SK-N-SH (cell line): Measurements from ENCODE around the gene ZNF319. TPM values are rescaled to one million over a fixed set of nuclear protein-coding genes. Genes with fewer than 3 reads are reported as not detected.
A peak's percentile ranks its signal among the peaks of the same experiment; 100 is the strongest.

Source experiments
- CTCF ChIA-PET: fragments of 300-600, 350-600 bp; formaldehyde crosslinking; extraction: SDS; loops from one replicate; lab custom pipeline; 2021; lab: Yijun Ruan, JAX
- POLR2A ChIA-PET: fragments of 350-600 bp; sonication (Branson Sonifier 250); formaldehyde crosslinking; extraction: SDS; loops from one replicate; lab custom pipeline; 2020; ENCODE audit warnings: antibody characterized with exemption, inconsistent platforms; lab: Yijun Ruan, JAX
- DNase-seq: peaks from one replicate; pipeline ENCODE4 v3.0.0; 2012
- H2AFZ ChIP-seq: fragments of 200-600 bp; sonication (generic); 2 replicates; pipeline ENCODE4 v1.8.1; 2016; ENCODE audit warnings: antibody characterized with exemption, mild to moderate bottlenecking, low read depth
- H3F3A ChIP-seq: fragments of 200-600 bp; sonication (generic); replicated peaks from 2 replicates; pipeline ENCODE3; 2016; ENCODE audit warnings: antibody characterized with exemption, mild to moderate bottlenecking; ENCODE audit not compliant: insufficient read depth
- H3K27ac ChIP-seq, 2 experiments: fragments of 200-500 bp in 1 of 2; fragments of 200-600 bp in 1 of 2; sonication (Bioruptor generic) in 1 of 2; sonication (generic), shearing (Covaris generic) in 1 of 2; 2 replicates each; pipeline versions ENCODE4 v1.5.1 to v1.6.1; 2014 to 2016; ENCODE audit warnings: low read depth in 2 of 2, inconsistent platforms in 1 of 2, low read length in 1 of 2, mild to moderate bottlenecking in 1 of 2, mixed read lengths in 1 of 2
- H3K27me3 ChIP-seq: fragments of 200-600 bp; sonication (generic), shearing (Covaris generic); 2 replicates; pipeline ENCODE4 v1.6.1; 2016; ENCODE audit warnings: mixed run types; ENCODE audit not compliant: insufficient read depth
- H3K36me3 ChIP-seq, 2 experiments: fragments of 200-500 bp in 1 of 2; fragments of 200-600 bp in 1 of 2; sonication (Bioruptor generic) in 1 of 2; sonication (generic) in 1 of 2; replicated peaks in 1 of 2; 2 replicates each; pipeline versions ENCODE3 to v1.5.1; 2014 to 2016; ENCODE audit warnings: low read length in 1 of 2, mild to moderate bottlenecking in 1 of 2; ENCODE audit not compliant: insufficient read depth in 2 of 2, control insufficient read depth in 1 of 2
- H3K4me1 ChIP-seq, 2 experiments: fragments of 200-500 bp in 1 of 2; fragments of 200-600 bp in 1 of 2; sonication (Bioruptor generic) in 1 of 2; sonication (generic), shearing (Covaris generic) in 1 of 2; 2 replicates each; pipeline versions ENCODE4 v1.5.1 to v1.6.1; 2014 to 2016; ENCODE audit warnings: low read depth in 1 of 2, low read length in 1 of 2, mixed run types in 1 of 2; ENCODE audit not compliant: insufficient read depth in 2 of 2, control insufficient read depth in 1 of 2
- H3K4me2 ChIP-seq: fragments of 200-600 bp; sonication (generic), shearing (Covaris generic); 2 replicates; pipeline ENCODE4 v1.6.1; 2017; ENCODE audit warnings: mixed run types
- H3K4me3 ChIP-seq, 2 experiments: fragments of 200-500 bp in 1 of 2; fragments of 200-600 bp in 1 of 2; sonication (Bioruptor generic) in 1 of 2; sonication (generic), shearing (Covaris generic) in 1 of 2; 2 replicates each; pipeline versions ENCODE4 v1.5.1 to v1.8.1; 2014 to 2016; ENCODE audit warnings: low read depth in 2 of 2, inconsistent platforms in 1 of 2, low read length in 1 of 2, mild to moderate bottlenecking in 1 of 2, mixed read lengths in 1 of 2, moderate library complexity in 1 of 2
- H3K79me2 ChIP-seq: fragments of 200-600 bp; sonication (generic); 2 replicates; pipeline ENCODE4 v1.8.1; 2017; ENCODE audit warnings: mild to moderate bottlenecking; ENCODE audit not compliant: insufficient read depth
- H3K9ac ChIP-seq: fragments of 200-600 bp; sonication (generic); 2 replicates; pipeline ENCODE4 v1.6.1; 2017; ENCODE audit warnings: mixed run types
- H3K9me2 ChIP-seq: fragments of 200-600 bp; sonication (generic); 2 replicates; pipeline ENCODE4 v1.6.1; 2017; ENCODE audit warnings: mixed run types
- H3K9me3 ChIP-seq: fragments of 200-600 bp; sonication (generic); 2 replicates; pipeline ENCODE4 v1.6.1; 2017; ENCODE audit warnings: mixed run types, mild to moderate bottlenecking, moderate library complexity
- H4K20me1 ChIP-seq: fragments of 200-600 bp; sonication (generic); 2 replicates; pipeline ENCODE4 v1.6.1; 2017; ENCODE audit warnings: mild to moderate bottlenecking, mixed run types; ENCODE audit not compliant: insufficient read depth
- EP300 ChIP-seq, 2 experiments: IDR thresholded peaks; 2 replicates each; pipeline versions ENCODE4 v1.4.0 to v1.6.1; 2012; ENCODE audit warnings: borderline replicate concordance in 1 of 2, low read depth in 1 of 2, low read length in 1 of 2
- JUND ChIP-seq: IDR thresholded peaks from 2 replicates; pipeline ENCODE4 v1.4.0; 2012
- MEF2A ChIP-seq: IDR thresholded peaks from 2 replicates; pipeline ENCODE4 v1.4.0; 2012; ENCODE audit warnings: low read depth, borderline replicate concordance
- RAD21 ChIP-seq: IDR thresholded peaks from 2 replicates; pipeline ENCODE4 v1.6.1; 2012; ENCODE audit warnings: mild to moderate bottlenecking, low read length
- TAF1 ChIP-seq: IDR thresholded peaks from 2 replicates; pipeline ENCODE4 v1.6.1; 2012; ENCODE audit warnings: low read depth, mild to moderate bottlenecking, low read length, moderate library complexity, borderline replicate concordance
- TCF12 ChIP-seq: IDR thresholded peaks from 2 replicates; pipeline ENCODE4 v1.4.0; 2012
- WGBS: methylation state at CpG from one replicate; pipeline ENCODE4 v1.1.6; 2017; ENCODE audit warnings: low lambda C conversion rate; 5-methylcytosine and 5-hydroxymethylcytosine counted together
- polyA plus RNA-seq, 3 experiments: library from polyadenylated mRNA; depleted of rRNA; stranded (reverse); fragments of >200 nt; gene quantifications; 2 replicates each; pipeline ENCODE4 v1.2.3, GENCODE V29; 2012
- TF ChIP-seq, protein P1 (sequence below): fragments of 150-350 bp; IDR thresholded peaks from 2 replicates; pipeline ENCODE4 v1.6.1; 2016; ENCODE audit warnings: mild to moderate bottlenecking, low read depth, low read length
- TF ChIP-seq, protein P2 (sequence below): IDR thresholded peaks from 2 replicates; pipeline ENCODE4 v1.4.0; 2012; ENCODE audit warnings: low read depth
- TF ChIP-seq, protein P3 (sequence below): fragments of 200-600 bp; sonication (generic); IDR thresholded peaks from 2 replicates; pipeline ENCODE4 v1.6.1; 2017; ENCODE audit warnings: antibody characterized with exemption, mild to moderate bottlenecking, moderate library complexity

The ZNF319 gene
- polyA plus RNA-seq, 1 of the 3 experiments (the other 2 are of a cell fraction) = 7.6 TPM

DNA sequence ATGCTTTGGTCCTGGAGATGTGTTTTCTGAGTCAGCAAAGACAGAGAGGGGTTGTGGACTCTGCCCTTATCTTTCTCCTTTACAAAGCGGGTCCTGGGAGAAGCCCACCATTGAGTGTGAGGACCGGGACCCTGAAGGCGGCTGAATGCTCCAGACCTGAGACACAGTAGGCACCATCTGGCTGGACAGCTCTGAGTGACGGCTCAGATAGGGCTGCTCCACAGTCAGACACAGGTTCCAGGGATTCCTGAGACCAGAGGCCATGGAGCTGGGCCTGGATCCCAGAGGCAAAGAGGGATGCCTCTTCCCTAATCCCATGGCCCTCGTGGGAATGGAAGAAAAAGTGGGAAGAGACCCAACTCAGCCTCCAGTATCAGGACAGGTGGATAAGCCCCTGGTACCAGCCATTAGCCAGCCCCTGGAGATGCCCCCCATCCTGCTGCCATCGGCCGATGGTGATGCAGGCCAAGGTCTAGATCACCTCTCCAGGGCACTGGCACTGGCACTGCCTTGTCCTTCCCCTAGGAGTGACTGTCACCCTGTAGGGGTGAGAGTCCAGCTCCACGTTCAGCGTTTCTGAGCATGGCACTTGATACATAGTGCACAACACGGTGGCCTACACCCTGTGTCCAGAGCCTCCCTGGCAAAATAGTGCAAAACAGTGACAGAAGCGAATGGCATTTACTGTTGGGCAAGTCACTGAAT lies 29.8 kb upstream of the ZNF319 start (continued):
- TF ChIP-seq, protein P1, sequence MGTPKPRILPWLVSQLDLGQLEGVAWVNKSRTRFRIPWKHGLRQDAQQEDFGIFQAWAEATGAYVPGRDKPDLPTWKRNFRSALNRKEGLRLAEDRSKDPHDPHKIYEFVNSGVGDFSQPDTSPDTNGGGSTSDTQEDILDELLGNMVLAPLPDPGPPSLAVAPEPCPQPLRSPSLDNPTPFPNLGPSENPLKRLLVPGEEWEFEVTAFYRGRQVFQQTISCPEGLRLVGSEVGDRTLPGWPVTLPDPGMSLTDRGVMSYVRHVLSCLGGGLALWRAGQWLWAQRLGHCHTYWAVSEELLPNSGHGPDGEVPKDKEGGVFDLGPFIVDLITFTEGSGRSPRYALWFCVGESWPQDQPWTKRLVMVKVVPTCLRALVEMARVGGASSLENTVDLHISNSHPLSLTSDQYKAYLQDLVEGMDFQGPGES = no peak
- TF ChIP-seq JUND = no peak
- TF ChIP-seq, protein P2, sequence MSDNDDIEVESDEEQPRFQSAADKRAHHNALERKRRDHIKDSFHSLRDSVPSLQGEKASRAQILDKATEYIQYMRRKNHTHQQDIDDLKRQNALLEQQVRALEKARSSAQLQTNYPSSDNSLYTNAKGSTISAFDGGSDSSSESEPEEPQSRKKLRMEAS = no peak

DNA sequence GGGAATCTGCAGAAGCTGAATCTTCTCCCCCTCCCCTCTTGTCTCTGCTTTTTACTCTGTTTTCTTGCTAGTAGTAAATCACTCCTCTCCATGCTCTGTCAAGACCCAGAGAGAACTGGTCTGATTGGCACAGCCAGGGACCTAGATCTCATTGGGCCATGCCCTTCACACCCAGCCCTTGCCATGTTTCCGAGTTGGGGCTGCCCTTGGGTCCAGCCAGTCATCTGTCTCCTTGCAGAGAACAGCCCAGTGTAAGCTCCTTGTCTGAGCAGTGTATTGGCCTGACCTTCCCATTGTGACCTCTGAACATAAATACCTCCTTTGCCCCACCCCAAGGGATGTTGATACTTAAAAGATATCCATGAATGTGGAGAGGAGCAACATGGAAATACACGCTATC lies 28.9 kb upstream of the ZNF319 start:
- H3K9me2 ChIP-seq = no peaks in the 10 kb centered on the region
- no peak overlapping the region for H2AFZ ChIP-seq
- no peak overlapping the region for H3K4me2 ChIP-seq
- TF ChIP-seq, protein P3, sequence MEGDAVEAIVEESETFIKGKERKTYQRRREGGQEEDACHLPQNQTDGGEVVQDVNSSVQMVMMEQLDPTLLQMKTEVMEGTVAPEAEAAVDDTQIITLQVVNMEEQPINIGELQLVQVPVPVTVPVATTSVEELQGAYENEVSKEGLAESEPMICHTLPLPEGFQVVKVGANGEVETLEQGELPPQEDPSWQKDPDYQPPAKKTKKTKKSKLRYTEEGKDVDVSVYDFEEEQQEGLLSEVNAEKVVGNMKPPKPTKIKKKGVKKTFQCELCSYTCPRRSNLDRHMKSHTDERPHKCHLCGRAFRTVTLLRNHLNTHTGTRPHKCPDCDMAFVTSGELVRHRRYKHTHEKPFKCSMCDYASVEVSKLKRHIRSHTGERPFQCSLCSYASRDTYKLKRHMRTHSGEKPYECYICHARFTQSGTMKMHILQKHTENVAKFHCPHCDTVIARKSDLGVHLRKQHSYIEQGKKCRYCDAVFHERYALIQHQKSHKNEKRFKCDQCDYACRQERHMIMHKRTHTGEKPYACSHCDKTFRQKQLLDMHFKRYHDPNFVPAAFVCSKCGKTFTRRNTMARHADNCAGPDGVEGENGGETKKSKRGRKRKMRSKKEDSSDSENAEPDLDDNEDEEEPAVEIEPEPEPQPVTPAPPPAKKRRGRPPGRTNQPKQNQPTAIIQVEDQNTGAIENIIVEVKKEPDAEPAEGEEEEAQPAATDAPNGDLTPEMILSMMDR = no peak
- TF ChIP-seq MEF2A (no peak), TAF1 (no peak)
- no peak for DNase-seq
- WGBS = 79% methylated on average over 2 of the region's 2 CpGs
- no peak overlapping the region for H3K27ac ChIP-seq
- no peak overlapping the region for H3K9ac ChIP-seq
- H3K79me2 ChIP-seq = no peaks in the 10 kb centered on the region
- no peaks in the 10 kb centered on the region for H3K36me3 ChIP-seq
- H3K9me3 ChIP-seq = no peaks in the 10 kb centered on the region
- no peak overlapping the region for H3K4me3 ChIP-seq
- no peaks in the 10 kb centered on the region for H3F3A ChIP-seq
- no peaks in the 10 kb centered on the region for H4K20me1 ChIP-seq
- peaks cover 0 to 61% of the 10 kb centered on the region in 2 experiments; a peak in 1 of 4 replicates for H3K4me1 ChIP-seq
- peaks cover 13% of the 10 kb centered on the region for H3K27me3 ChIP-seq
- ChIA-PET POLR2A (interaction anchor here (1.1 kb wide), 1 partner anchor 92 kb away, joined by 3 read pairs; no protein-coding TSS in a partner anchor), CTCF (interaction anchor here (5.4 kb wide), 1 partner anchor 91 kb away, joined by 75 read pairs; no protein-coding TSS in a partner anchor)

DNA sequence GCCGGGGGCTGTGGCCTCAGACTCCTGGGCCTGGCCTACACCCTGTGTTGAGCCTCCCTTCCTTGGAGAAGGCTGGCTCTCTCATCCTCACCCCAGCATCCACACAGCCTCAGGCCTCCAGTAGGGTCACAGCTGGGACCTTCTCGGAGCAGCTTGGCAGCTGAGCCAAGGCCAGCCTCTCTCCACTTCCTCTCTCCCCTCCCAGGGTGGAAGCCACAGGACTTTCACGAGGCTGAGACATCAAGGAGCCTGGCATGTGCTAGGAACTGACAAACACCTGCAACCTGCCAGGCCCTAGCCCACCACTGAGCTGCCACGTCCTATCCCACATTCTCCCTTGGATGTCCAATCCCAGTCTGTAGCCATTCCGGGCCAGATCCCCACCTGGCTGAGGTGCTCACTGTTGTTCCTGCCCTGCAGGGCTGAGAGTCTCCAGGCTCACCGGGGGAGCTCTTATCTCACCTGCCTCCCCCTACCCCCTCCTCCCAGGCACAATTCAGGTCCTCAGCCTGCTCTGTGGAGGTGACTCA lies 28.1 kb upstream of the ZNF319 start:
- H3K4me2 ChIP-seq = no peak overlapping the region
- no peak overlapping the region for H3K27ac ChIP-seq
- H2AFZ ChIP-seq = no peak overlapping the region
- no peaks in the 10 kb centered on the region for H3F3A ChIP-seq
- ChIA-PET POLR2A (interaction anchor here (1.1 kb wide), 1 partner anchor 93 kb away, joined by 3 read pairs; no protein-coding TSS in a partner anchor), CTCF (interaction anchor here (1.0 to 5.4 kb wide), 3 partner anchors 10 to 92 kb away, joined by 3 to 75 read pairs (median 4); no protein-coding TSS in a partner anchor)
- no peak overlapping the region for H3K4me3 ChIP-seq
- H3K79me2 ChIP-seq = no peaks in the 10 kb centered on the region
- H3K9me2 ChIP-seq = no peaks in the 10 kb centered on the region
- WGBS = 93% methylated on average over 2 of the region's 6 CpGs
- H3K4me1 ChIP-seq = peaks cover 0 to 57% of the 10 kb centered on the region in 2 experiments; a peak in 1 of 4 replicates
- no peaks in the 10 kb centered on the region for H4K20me1 ChIP-seq
- no peaks in the 10 kb centered on the region for H3K9me3 ChIP-seq
- DNase-seq = peak; percentile 9
- H3K36me3 ChIP-seq = no peaks in the 10 kb centered on the region
- TF ChIP-seq TCF12 = no peak
- no peak for TF ChIP-seq EP300 (IDR thresholded peaks at IDR 0.05; ENCODE audit: borderline replicate concordance in 1 of 2, low read depth in 1 of 2, low read length in 1 of 2)
- no peak for TF ChIP-seq RAD21
- H3K27me3 ChIP-seq = peaks cover 13% of the 10 kb centered on the region
- no peak overlapping the region for H3K9ac ChIP-seq
